NCI-H1694 (cell line): ENCODE results near the gene CSK.
A peak's percentile ranks its signal among the peaks of the same experiment; 100 is the strongest.

ENCODE experiments used
- DNase-seq: peaks from one replicate; lab custom pipeline; 2025; lab: John Stamatoyannopoulos, UW

Gene CSK

GRCh38 chr15:74787251-74788041, 5.6 kb downstream of the CSK start:
- DNase-seq = peak; percentile 59

GRCh38 chr15:74788042-74788682, 6.3 kb downstream of the CSK start:
- no peak for DNase-seq

GRCh38 chr15:74788683-74789151, 6.8 kb downstream of the CSK start:
- DNase-seq = no peak

- DNase-seq = no peak
Measured at GRCh38 chr15:74789171-74789631, 7.3 kb downstream of the CSK start.

GRCh38 chr15:74789741-74790079, 7.8 kb downstream of the CSK start:
- DNase-seq = no peak

GRCh38 chr15:74790080-74790916, 8.4 kb downstream of the CSK start:
- no peak for DNase-seq

- DNase-seq = no peak
Measured at GRCh38 chr15:74791007-74791406, 9.1 kb downstream of the CSK start.

GRCh38 chr15:74791667-74792066, 9.8 kb downstream of the CSK start:
- no peak for DNase-seq

- no peak for DNase-seq
Measured at GRCh38 chr15:74792227-74793016, 10.5 kb downstream of the CSK start.

- no peak for DNase-seq
Measured at GRCh38 chr15:74793135-74794028, 11.5 kb downstream of the CSK start.

- DNase-seq = no peak
Measured at GRCh38 chr15:74794248-74794969, 12.5 kb downstream of the CSK start.

- DNase-seq = no peak
Measured at GRCh38 chr15:74794970-74795349, 13.1 kb downstream of the CSK start.

- DNase-seq = no peak
Measured at GRCh38 chr15:74795966-74796625, 14.2 kb downstream of the CSK start.

GRCh38 chr15:74798388-74799254, 16.7 kb downstream of the CSK start:
- no peak for DNase-seq

GRCh38 chr15:74799255-74799855, 17.5 kb downstream of the CSK start:
- no peak for DNase-seq

GRCh38 chr15:74799856-74800558, 18.1 kb downstream of the CSK start:
- peak; percentile 35 for DNase-seq

- no peak for DNase-seq
Measured at GRCh38 chr15:74800559-74801094, 18.7 kb downstream of the CSK start.
